IMR-90 (cell line): ENCODE data around the gene RSU1.

ENCODE experiments used
- CTCF ChIP-seq: conservative IDR thresholded peaks from 2 replicates; pipeline ENCODE4 v1.5.1; 2012; ENCODE audit warnings: mild to moderate bottlenecking, low read depth, low read length, improper control_type of control experiment
- FOS ChIP-seq: fragments of 150-350 bp; IDR thresholded peaks from 2 replicates; pipeline ENCODE4 v1.6.1; 2016; ENCODE audit warnings: low read depth, low read length
- MXI1 ChIP-seq: IDR thresholded peaks from 2 replicates; pipeline ENCODE4 v1.6.1; 2012; ENCODE audit warnings: low read depth, mild to moderate bottlenecking, low read length, moderate library complexity, borderline replicate concordance
- POLR2A ChIP-seq: IDR thresholded peaks from 2 replicates; pipeline ENCODE4 v1.6.1; 2012; ENCODE audit warnings: mild to moderate bottlenecking, low read depth, low read length
- RAD21 ChIP-seq: IDR thresholded peaks from 2 replicates; pipeline ENCODE4 v1.6.1; 2012; ENCODE audit warnings: low read length, improper control_type of control experiment
- USF2 ChIP-seq: fragments of 150-350 bp; IDR thresholded peaks from 2 replicates; pipeline ENCODE4 v1.6.1; 2017; ENCODE audit warnings: mild to moderate bottlenecking, antibody characterized with exemption, low read length, low read depth

- TF ChIP-seq CTCF (no peak), POLR2A (no peak), FOS (no peak), USF2 (no peak), RAD21 (no peak), MXI1 (no peak)
Observed at GRCh38 chr10:16799621-16800020, 17.6 kb downstream of the RSU1 start.
